GM23248 (cell line): Measurements from ENCODE around the gene YPEL2.

ENCODE experiments used
- EZH2 ChIP-seq: fragments of 200-600 bp; sonication (generic); IDR thresholded peaks from 2 replicates; pipeline ENCODE4 v1.6.1; 2018; ENCODE audit warnings: antibody characterized with exemption, mild to moderate bottlenecking; ENCODE audit not compliant: insufficient read depth, poor library complexity, severe bottlenecking
- EZH2phosphoT487 ChIP-seq: fragments of 200-600 bp; sonication (generic); IDR thresholded peaks from 2 replicates; pipeline ENCODE4 v1.6.1; 2018; ENCODE audit warnings: antibody characterized with exemption, moderate library complexity, mild to moderate bottlenecking, low read depth; ENCODE audit not compliant: insufficient read depth

DNA sequence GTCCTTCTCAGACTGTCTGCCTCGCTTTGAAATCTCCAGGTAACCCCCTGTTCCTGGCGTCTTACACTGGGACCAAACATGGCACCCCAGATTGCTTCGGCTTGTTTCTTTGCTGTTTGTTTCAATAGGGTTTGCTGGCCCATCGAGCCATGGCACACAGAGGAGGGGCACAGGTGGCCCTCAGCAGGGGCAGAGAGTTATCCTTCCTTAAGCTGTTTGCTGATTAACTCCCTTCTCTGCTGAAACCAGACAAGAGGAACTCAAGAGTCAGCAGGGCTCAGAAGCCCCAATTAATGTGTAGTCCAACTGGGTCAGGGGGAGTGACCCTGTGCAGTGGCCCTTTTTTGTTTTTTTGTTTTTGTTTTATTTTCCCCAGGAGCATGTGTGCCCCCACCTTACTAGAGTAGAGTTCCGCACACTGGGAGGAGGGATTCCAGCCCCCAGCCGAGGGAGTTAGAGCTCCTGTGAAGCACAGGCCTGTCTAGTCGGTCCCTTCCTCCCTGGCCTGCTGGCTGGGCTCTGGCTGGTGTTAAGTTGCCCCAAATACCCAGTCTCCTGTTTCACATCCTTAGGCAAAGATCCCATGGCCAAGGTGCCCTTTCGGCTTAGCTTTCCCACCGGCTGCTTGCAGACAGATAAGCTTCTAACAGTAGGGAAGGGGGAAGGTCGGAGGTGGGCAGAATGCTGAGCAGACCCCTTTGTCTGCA, 39.3 kb downstream of the YPEL2 start:
- TF ChIP-seq EZH2phosphoT487 (no peak), EZH2 (no peak)
